Right kidney (tissue), 1 donor: ENCODE data around the gene IPO13.

ENCODE experiments used
- DNase-seq: peaks from one replicate; pipeline ENCODE4 v3.0.0-alpha.2; 2016

The IPO13 gene

GRCh38 chr1:43949678-43950077 lies 2.9 kb downstream of the IPO13 start:
- DNase-seq, result no peak

- no peak for DNase-seq
These were observed 4.6 kb downstream of the IPO13 start for GRCh38 chr1:43951021-43951985.

- peak; percentile 21 for DNase-seq
These were observed 6.1 kb downstream of the IPO13 start for GRCh38 chr1:43952731-43953346.

GRCh38 chr1:43953361-43953760 lies 6.6 kb downstream of the IPO13 start:
- DNase-seq, result no peak

- DNase-seq, result no peak
These were observed 7.3 kb downstream of the IPO13 start for GRCh38 chr1:43954036-43954435.

- DNase-seq, result no peak
These were observed 9.5 kb downstream of the IPO13 start for GRCh38 chr1:43956234-43956633.

- no peak for DNase-seq
These were observed 10.8 kb downstream of the IPO13 start for GRCh38 chr1:43957407-43958040.

- no peak for DNase-seq
These were observed 11.9 kb downstream of the IPO13 start for GRCh38 chr1:43958351-43959255.

GRCh38 chr1:43960798-43961197 lies 14.0 kb downstream of the IPO13 start:
- no peak for DNase-seq

- DNase-seq, result no peak
These were observed 14.9 kb downstream of the IPO13 start for GRCh38 chr1:43961692-43962091.

- no peak for DNase-seq
These were observed 15.6 kb downstream of the IPO13 start for GRCh38 chr1:43962324-43962723.

- no peak for DNase-seq
These were observed 16.3 kb downstream of the IPO13 start for GRCh38 chr1:43963006-43963405.

GRCh38 chr1:43963890-43964289 lies 17.1 kb downstream of the IPO13 start:
- no peak for DNase-seq

- no peak for DNase-seq
These were observed 18.6 kb downstream of the IPO13 start for GRCh38 chr1:43965316-43965715.

- no peak for DNase-seq
These were observed 21.7 kb downstream of the IPO13 start for GRCh38 chr1:43968348-43968948.

GRCh38 chr1:43969416-43969745 lies 22.6 kb downstream of the IPO13 start:
- no peak for DNase-seq

- peak; percentile 59 for DNase-seq
These were observed 23.2 kb downstream of the IPO13 start, which contains the start of gene DPH2 for GRCh38 chr1:43969746-43970466. DPH2 (plus strand) TSS chr1:43970010; CDS start chr1:43970176, 166 bp downstream.

- DNase-seq, result no peak
These were observed 23.8 kb downstream of the IPO13 start for GRCh38 chr1:43970502-43970901.

- no peak for DNase-seq
These were observed 24.2 kb downstream of the IPO13 start for GRCh38 chr1:43970911-43971310.

GRCh38 chr1:43971336-43971980 lies 24.7 kb downstream of the IPO13 start:
- no peak for DNase-seq
